Esophagus squamous epithelium (tissue), 4 donors: ENCODE data around the gene FAM168A.

Experiments
- CTCF ChIP-seq, 6 experiments: fragments of 450-650 bp in 4 of 6; fragments of 200-600 bp in 2 of 6; sonication (generic) in 2 of 6; IDR thresholded peaks; one replicate each; pipeline ENCODE4 v1.5.1; 2016 to 2019; ENCODE audit warnings: antibody characterized with exemption in 6 of 6, mild to moderate bottlenecking in 4 of 6, moderate library complexity in 4 of 6
- POLR2A ChIP-seq, 4 donors: fragments of 450-650 bp; IDR thresholded peaks; one replicate each; pipeline ENCODE4 v1.6.1; 2017; ENCODE audit warnings: antibody characterized with exemption in 4 of 4, mild to moderate bottlenecking in 4 of 4, moderate library complexity in 3 of 4

- TF ChIP-seq CTCF (IDR thresholded peaks at IDR 0.05), result no peak
- no peak for TF ChIP-seq POLR2A (IDR thresholded peaks at IDR 0.05)
Observed at GRCh38 chr11:73520353-73521061, 77.4 kb downstream of the FAM168A start.
